ENCODE data around the gene EHF. TPM values are rescaled to one million over a fixed set of nuclear protein-coding genes. Genes with fewer than 3 reads are reported as not detected.

Gene EHF
- not detected in 2 replicates for total RNA-seq

- intact Hi-C loops (cut with micrococcal nuclease) = no loop called here
Observed at GRCh38 chr11:34620820-34621792, at the start of gene EHF. TSS of gene EHF (plus strand) at chr11:34621093. CDS start at chr11:34642631, 21,538 bp downstream.

- intact Hi-C loops (cut with micrococcal nuclease) = no loop called here
Observed at GRCh38 chr11:34573537-34573936, 47.4 kb upstream of the EHF start.

- intact Hi-C loops (cut with micrococcal nuclease) = no loop called here
Observed at GRCh38 chr11:34575261-34575660, 45.6 kb upstream of the EHF start.

- intact Hi-C loops (cut with micrococcal nuclease) = no loop called here
Observed at GRCh38 chr11:34575671-34576070, 45.2 kb upstream of the EHF start.

- intact Hi-C loops (cut with micrococcal nuclease) = no loop called here
Observed at GRCh38 chr11:34576331-34576730, 44.6 kb upstream of the EHF start.

GRCh38 chr11:34583818-34584217 is 37.1 kb upstream of the EHF start:
- intact Hi-C loops (cut with micrococcal nuclease) = no loop called here

GRCh38 chr11:34585304-34585734 is 35.6 kb upstream of the EHF start:
- intact Hi-C loops (cut with micrococcal nuclease) = loop anchor here (5.0 kb wide), 1 partner anchor 902 kb away; no protein-coding TSS in a partner anchor

- intact Hi-C loops (cut with micrococcal nuclease) = loop anchor here (1.0 to 5.0 kb wide), 3 partner anchors 305 to 901 kb away; no protein-coding TSS in a partner anchor
Observed at GRCh38 chr11:34585735-34586487, 35.0 kb upstream of the EHF start.

- intact Hi-C loops (cut with micrococcal nuclease) = loop anchor here (1.0 to 5.0 kb wide), 3 partner anchors 305 to 901 kb away; no protein-coding TSS in a partner anchor
Observed at GRCh38 chr11:34586488-34587281, 34.2 kb upstream of the EHF start.

GRCh38 chr11:34587282-34587677 is 33.6 kb upstream of the EHF start:
- intact Hi-C loops (cut with micrococcal nuclease) = loop anchor here (5.0 kb wide), 1 partner anchor 900 kb away; no protein-coding TSS in a partner anchor

GRCh38 chr11:34588023-34588422 is 32.9 kb upstream of the EHF start:
- intact Hi-C loops (cut with micrococcal nuclease) = loop anchor here (5.0 kb wide), 1 partner anchor 899 kb away; no protein-coding TSS in a partner anchor

GRCh38 chr11:34588701-34589100 is 32.2 kb upstream of the EHF start:
- intact Hi-C loops (cut with micrococcal nuclease) = loop anchor here (5.0 kb wide), 1 partner anchor 899 kb away; no protein-coding TSS in a partner anchor

- intact Hi-C loops (cut with micrococcal nuclease) = loop anchor here (5.0 kb wide), 1 partner anchor 898 kb away; no protein-coding TSS in a partner anchor
Observed at GRCh38 chr11:34589177-34589576, 31.7 kb upstream of the EHF start.

GRCh38 chr11:34593085-34593484 is 27.8 kb upstream of the EHF start:
- intact Hi-C loops (cut with micrococcal nuclease) = no loop called here

- intact Hi-C loops (cut with micrococcal nuclease) = no loop called here
Observed at GRCh38 chr11:34594603-34595002, 26.3 kb upstream of the EHF start.

- intact Hi-C loops (cut with micrococcal nuclease) = no loop called here
Observed at GRCh38 chr11:34595391-34595790, 25.5 kb upstream of the EHF start.

- intact Hi-C loops (cut with micrococcal nuclease) = no loop called here
Observed at GRCh38 chr11:34595960-34596644, 24.8 kb upstream of the EHF start.

GRCh38 chr11:34599406-34599945 is 21.4 kb upstream of the EHF start:
- intact Hi-C loops (cut with micrococcal nuclease) = no loop called here

GRCh38 chr11:34600339-34601084 is 20.4 kb upstream of the EHF start:
- intact Hi-C loops (cut with micrococcal nuclease) = no loop called here

All from T-helper 2 cell treated with Interferon-gamma antibody and Interleukin-4, amounts not matched to agents 100 ng/mL and 5 ng/mL, for 36 hours (primary cell).